SK-N-SH (cell line): ENCODE results near the gene CDK14. TPM values are rescaled to one million over a fixed set of nuclear protein-coding genes. Genes with fewer than 3 reads are reported as not detected.

Experiments
- CTCF ChIA-PET: fragments of 300-600, 350-600 bp; formaldehyde crosslinking; extraction: SDS; loops from one replicate; lab custom pipeline; 2021; lab: Yijun Ruan, JAX
- POLR2A ChIA-PET: fragments of 350-600 bp; sonication (Branson Sonifier 250); formaldehyde crosslinking; extraction: SDS; loops from one replicate; lab custom pipeline; 2020; ENCODE audit warnings: antibody characterized with exemption, inconsistent platforms; lab: Yijun Ruan, JAX
- DNase-seq: peaks from one replicate; pipeline ENCODE4 v3.0.0; 2012
- H2AFZ ChIP-seq: fragments of 200-600 bp; sonication (generic); 2 replicates; pipeline ENCODE4 v1.8.1; 2016; ENCODE audit warnings: antibody characterized with exemption, mild to moderate bottlenecking, low read depth
- H3F3A ChIP-seq: fragments of 200-600 bp; sonication (generic); replicated peaks from 2 replicates; pipeline ENCODE3; 2016; ENCODE audit warnings: antibody characterized with exemption, mild to moderate bottlenecking; ENCODE audit not compliant: insufficient read depth
- H3K27ac ChIP-seq, 2 experiments: fragments of 200-500 bp in 1 of 2; fragments of 200-600 bp in 1 of 2; sonication (Bioruptor generic) in 1 of 2; sonication (generic), shearing (Covaris generic) in 1 of 2; 2 replicates each; pipeline versions ENCODE4 v1.5.1 to v1.6.1; 2014 to 2016; ENCODE audit warnings: low read depth in 2 of 2, inconsistent platforms in 1 of 2, low read length in 1 of 2, mild to moderate bottlenecking in 1 of 2, mixed read lengths in 1 of 2
- H3K27me3 ChIP-seq: fragments of 200-600 bp; sonication (generic), shearing (Covaris generic); 2 replicates; pipeline ENCODE4 v1.6.1; 2016; ENCODE audit warnings: mixed run types; ENCODE audit not compliant: insufficient read depth
- H3K36me3 ChIP-seq, 2 experiments: fragments of 200-500 bp in 1 of 2; fragments of 200-600 bp in 1 of 2; sonication (Bioruptor generic) in 1 of 2; sonication (generic) in 1 of 2; replicated peaks in 1 of 2; 2 replicates each; pipeline versions ENCODE3 to v1.5.1; 2014 to 2016; ENCODE audit warnings: low read length in 1 of 2, mild to moderate bottlenecking in 1 of 2; ENCODE audit not compliant: insufficient read depth in 2 of 2, control insufficient read depth in 1 of 2
- H3K4me1 ChIP-seq, 2 experiments: fragments of 200-500 bp in 1 of 2; fragments of 200-600 bp in 1 of 2; sonication (Bioruptor generic) in 1 of 2; sonication (generic), shearing (Covaris generic) in 1 of 2; 2 replicates each; pipeline versions ENCODE4 v1.5.1 to v1.6.1; 2014 to 2016; ENCODE audit warnings: low read depth in 1 of 2, low read length in 1 of 2, mixed run types in 1 of 2; ENCODE audit not compliant: insufficient read depth in 2 of 2, control insufficient read depth in 1 of 2
- H3K4me2 ChIP-seq: fragments of 200-600 bp; sonication (generic), shearing (Covaris generic); 2 replicates; pipeline ENCODE4 v1.6.1; 2017; ENCODE audit warnings: mixed run types
- H3K4me3 ChIP-seq, 2 experiments: fragments of 200-500 bp in 1 of 2; fragments of 200-600 bp in 1 of 2; sonication (Bioruptor generic) in 1 of 2; sonication (generic), shearing (Covaris generic) in 1 of 2; 2 replicates each; pipeline versions ENCODE4 v1.5.1 to v1.8.1; 2014 to 2016; ENCODE audit warnings: low read depth in 2 of 2, inconsistent platforms in 1 of 2, low read length in 1 of 2, mild to moderate bottlenecking in 1 of 2, mixed read lengths in 1 of 2, moderate library complexity in 1 of 2
- H3K79me2 ChIP-seq: fragments of 200-600 bp; sonication (generic); 2 replicates; pipeline ENCODE4 v1.8.1; 2017; ENCODE audit warnings: mild to moderate bottlenecking; ENCODE audit not compliant: insufficient read depth
- H3K9ac ChIP-seq: fragments of 200-600 bp; sonication (generic); 2 replicates; pipeline ENCODE4 v1.6.1; 2017; ENCODE audit warnings: mixed run types
- H3K9me2 ChIP-seq: fragments of 200-600 bp; sonication (generic); 2 replicates; pipeline ENCODE4 v1.6.1; 2017; ENCODE audit warnings: mixed run types
- H3K9me3 ChIP-seq: fragments of 200-600 bp; sonication (generic); 2 replicates; pipeline ENCODE4 v1.6.1; 2017; ENCODE audit warnings: mixed run types, mild to moderate bottlenecking, moderate library complexity
- H4K20me1 ChIP-seq: fragments of 200-600 bp; sonication (generic); 2 replicates; pipeline ENCODE4 v1.6.1; 2017; ENCODE audit warnings: mild to moderate bottlenecking, mixed run types; ENCODE audit not compliant: insufficient read depth
- CHD2 ChIP-seq: fragments of 150-350 bp; IDR thresholded peaks from 2 replicates; pipeline ENCODE4 v1.6.1; 2018; ENCODE audit warnings: low read length; ENCODE audit not compliant: partially characterized antibody
- ELF1 ChIP-seq: IDR thresholded peaks from 2 replicates; pipeline ENCODE4 v1.4.0; 2012
- EZH2phosphoT487 ChIP-seq: fragments of 200-600 bp; sonication (generic); IDR thresholded peaks from 2 replicates; pipeline ENCODE4 v1.6.1; 2017; ENCODE audit warnings: low read depth, mixed run types, mild to moderate bottlenecking, antibody characterized with exemption, moderate library complexity, borderline replicate concordance
- FOXM1 ChIP-seq: IDR thresholded peaks from 2 replicates; pipeline ENCODE4 v1.4.0; 2012; ENCODE audit warnings: low read depth, mild to moderate bottlenecking
- GABPA ChIP-seq: IDR thresholded peaks from 2 replicates; pipeline ENCODE4 v1.4.0; 2012; ENCODE audit warnings: low read depth, mild to moderate bottlenecking
- JUND ChIP-seq: IDR thresholded peaks from 2 replicates; pipeline ENCODE4 v1.4.0; 2012
- POLR2AphosphoS5 ChIP-seq: IDR thresholded peaks from 2 replicates; pipeline ENCODE4 v1.6.1; 2012; ENCODE audit warnings: low read depth, low read length
- RAD21 ChIP-seq: IDR thresholded peaks from 2 replicates; pipeline ENCODE4 v1.6.1; 2012; ENCODE audit warnings: mild to moderate bottlenecking, low read length
- RFX5 ChIP-seq: IDR thresholded peaks from 2 replicates; pipeline ENCODE4 v1.6.1; 2012; ENCODE audit warnings: mild to moderate bottlenecking, improper control_type of control experiment, low read length
- RXRA ChIP-seq: IDR thresholded peaks from 2 replicates; pipeline ENCODE4 v1.4.0; 2012; ENCODE audit warnings: low read depth, mild to moderate bottlenecking, borderline replicate concordance
- SIN3A ChIP-seq: IDR thresholded peaks from 2 replicates; pipeline ENCODE4 v1.6.1; 2012; ENCODE audit warnings: low read depth, mild to moderate bottlenecking, low read length, moderate library complexity, borderline replicate concordance
- TEAD4 ChIP-seq: IDR thresholded peaks from 2 replicates; pipeline ENCODE4 v1.4.0; 2012; ENCODE audit warnings: mild to moderate bottlenecking, borderline replicate concordance; ENCODE audit not compliant: insufficient read depth
- YY1 ChIP-seq: IDR thresholded peaks from 2 replicates; pipeline ENCODE4 v1.4.0; 2012; ENCODE audit warnings: low read depth, mild to moderate bottlenecking
- ZBTB33 ChIP-seq: IDR thresholded peaks from 2 replicates; pipeline ENCODE4 v1.4.0; 2012; ENCODE audit warnings: low read depth, borderline replicate concordance
- WGBS: methylation state at CpG from one replicate; pipeline ENCODE4 v1.1.6; 2017; ENCODE audit warnings: low lambda C conversion rate; 5-methylcytosine and 5-hydroxymethylcytosine counted together
- polyA plus RNA-seq, 3 experiments: library from polyadenylated mRNA; depleted of rRNA; stranded (reverse); fragments of >200 nt; gene quantifications; 2 replicates each; pipeline ENCODE4 v1.2.3, GENCODE V29; 2012
- TF ChIP-seq, protein P1 (sequence below): fragments of 150-350 bp; IDR thresholded peaks from 2 replicates; pipeline ENCODE4 v1.6.1; 2016; ENCODE audit warnings: mild to moderate bottlenecking, low read depth, low read length
- TF ChIP-seq, protein P2 (sequence below): IDR thresholded peaks from 2 replicates; pipeline ENCODE4 v1.4.0; 2012; ENCODE audit warnings: low read depth
- TF ChIP-seq, protein P3 (sequence below): IDR thresholded peaks from 2 replicates; pipeline ENCODE4 v1.6.1; 2012; ENCODE audit warnings: mild to moderate bottlenecking, low read depth, low read length, moderate library complexity
- TF ChIP-seq, protein P4 (sequence below): fragments of 200-600 bp; sonication (generic); IDR thresholded peaks from 2 replicates; pipeline ENCODE4 v1.6.1; 2017; ENCODE audit warnings: antibody characterized with exemption, mild to moderate bottlenecking, moderate library complexity

The CDK14 gene
- polyA plus RNA-seq, 1 of the 3 experiments (the other 2 are of a cell fraction) = 13.9 TPM

GRCh38 chr7:91088691-91089090, 492.6 kb downstream of the CDK14 start:
- ChIA-PET POLR2A (no interaction called here), CTCF (interaction anchor here (0.6 to 0.8 kb wide), 4 partner anchors 13 to 326 kb away, joined by 3 to 4 read pairs (median 3); no protein-coding TSS in a partner anchor)
- no peaks in the 10 kb centered on the region for H3K27me3 ChIP-seq
- no peaks in the 10 kb centered on the region for H3F3A ChIP-seq
- no peak overlapping the region for H3K9ac ChIP-seq
- H3K9me2 ChIP-seq = no peaks in the 10 kb centered on the region
- no peak overlapping the region for H3K4me2 ChIP-seq
- H3K9me3 ChIP-seq = no peaks in the 10 kb centered on the region
- no peaks in the 10 kb centered on the region for H3K79me2 ChIP-seq
- TF ChIP-seq CHD2 = no peak
- TF ChIP-seq, protein P1, sequence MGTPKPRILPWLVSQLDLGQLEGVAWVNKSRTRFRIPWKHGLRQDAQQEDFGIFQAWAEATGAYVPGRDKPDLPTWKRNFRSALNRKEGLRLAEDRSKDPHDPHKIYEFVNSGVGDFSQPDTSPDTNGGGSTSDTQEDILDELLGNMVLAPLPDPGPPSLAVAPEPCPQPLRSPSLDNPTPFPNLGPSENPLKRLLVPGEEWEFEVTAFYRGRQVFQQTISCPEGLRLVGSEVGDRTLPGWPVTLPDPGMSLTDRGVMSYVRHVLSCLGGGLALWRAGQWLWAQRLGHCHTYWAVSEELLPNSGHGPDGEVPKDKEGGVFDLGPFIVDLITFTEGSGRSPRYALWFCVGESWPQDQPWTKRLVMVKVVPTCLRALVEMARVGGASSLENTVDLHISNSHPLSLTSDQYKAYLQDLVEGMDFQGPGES = no peak
- TF ChIP-seq, protein P2, sequence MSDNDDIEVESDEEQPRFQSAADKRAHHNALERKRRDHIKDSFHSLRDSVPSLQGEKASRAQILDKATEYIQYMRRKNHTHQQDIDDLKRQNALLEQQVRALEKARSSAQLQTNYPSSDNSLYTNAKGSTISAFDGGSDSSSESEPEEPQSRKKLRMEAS = no peak
- H4K20me1 ChIP-seq = no peaks in the 10 kb centered on the region
- peaks cover 10 to 16% of the 10 kb centered on the region in 2 experiments; a peak in 3 of 4 replicates for H3K4me1 ChIP-seq
- WGBS = 85% methylated on average over 1 of the region's 1 CpG
- H2AFZ ChIP-seq = no peak overlapping the region
- no peak for DNase-seq
- H3K27ac ChIP-seq = no peak overlapping the region
- peaks cover 3 to 22% of the 10 kb centered on the region in 2 experiments for H3K36me3 ChIP-seq
- no peak overlapping the region for H3K4me3 ChIP-seq

- Histone ChIP-seq H3K79me2 (no peaks in the 10 kb centered on the region), H3K27ac (peak overlapping the region in 1 of 2 experiments; percentile 8; a peak in 1 of 4 replicates), H3K4me3 (peak overlapping the region; percentile 19 to 41; a peak in 2 of 4 replicates), H3K4me2 (peak overlapping the region; percentile 25; the same call in 1 of the 2 replicates), H3K4me1 (peaks cover 6 to 8% of the 10 kb centered on the region in 2 experiments; a peak in 2 of 4 replicates), H3F3A (no peaks in the 10 kb centered on the region), H3K36me3 (peaks cover 3 to 28% of the 10 kb centered on the region in 2 experiments), H3K9me3 (no peaks in the 10 kb centered on the region), H3K9ac (no peak overlapping the region), H3K9me2 (no peaks in the 10 kb centered on the region), H3K27me3 (no peaks in the 10 kb centered on the region), H4K20me1 (no peaks in the 10 kb centered on the region), H2AFZ (no peak overlapping the region)
- POLR2A ChIA-PET = no interaction called here
- DNase-seq = peak; percentile 34
- 4% methylated on average over 5 of the region's 5 CpGs for WGBS
- CTCF ChIA-PET = interaction anchor here (0.6 to 3.2 kb wide), 55 partner anchors 10 to 791 kb away, joined by 3 to 22 read pairs (median 4); partner anchors contain the start of genes FZD1 and MTERF1
- no peak for TF ChIP-seq CHD2
- TF ChIP-seq SIN3A = no peak
- no peak for TF ChIP-seq TEAD4
- no peak for TF ChIP-seq ELF1
- TF ChIP-seq RAD21 = peak; percentile 90
- TF ChIP-seq, protein P3, sequence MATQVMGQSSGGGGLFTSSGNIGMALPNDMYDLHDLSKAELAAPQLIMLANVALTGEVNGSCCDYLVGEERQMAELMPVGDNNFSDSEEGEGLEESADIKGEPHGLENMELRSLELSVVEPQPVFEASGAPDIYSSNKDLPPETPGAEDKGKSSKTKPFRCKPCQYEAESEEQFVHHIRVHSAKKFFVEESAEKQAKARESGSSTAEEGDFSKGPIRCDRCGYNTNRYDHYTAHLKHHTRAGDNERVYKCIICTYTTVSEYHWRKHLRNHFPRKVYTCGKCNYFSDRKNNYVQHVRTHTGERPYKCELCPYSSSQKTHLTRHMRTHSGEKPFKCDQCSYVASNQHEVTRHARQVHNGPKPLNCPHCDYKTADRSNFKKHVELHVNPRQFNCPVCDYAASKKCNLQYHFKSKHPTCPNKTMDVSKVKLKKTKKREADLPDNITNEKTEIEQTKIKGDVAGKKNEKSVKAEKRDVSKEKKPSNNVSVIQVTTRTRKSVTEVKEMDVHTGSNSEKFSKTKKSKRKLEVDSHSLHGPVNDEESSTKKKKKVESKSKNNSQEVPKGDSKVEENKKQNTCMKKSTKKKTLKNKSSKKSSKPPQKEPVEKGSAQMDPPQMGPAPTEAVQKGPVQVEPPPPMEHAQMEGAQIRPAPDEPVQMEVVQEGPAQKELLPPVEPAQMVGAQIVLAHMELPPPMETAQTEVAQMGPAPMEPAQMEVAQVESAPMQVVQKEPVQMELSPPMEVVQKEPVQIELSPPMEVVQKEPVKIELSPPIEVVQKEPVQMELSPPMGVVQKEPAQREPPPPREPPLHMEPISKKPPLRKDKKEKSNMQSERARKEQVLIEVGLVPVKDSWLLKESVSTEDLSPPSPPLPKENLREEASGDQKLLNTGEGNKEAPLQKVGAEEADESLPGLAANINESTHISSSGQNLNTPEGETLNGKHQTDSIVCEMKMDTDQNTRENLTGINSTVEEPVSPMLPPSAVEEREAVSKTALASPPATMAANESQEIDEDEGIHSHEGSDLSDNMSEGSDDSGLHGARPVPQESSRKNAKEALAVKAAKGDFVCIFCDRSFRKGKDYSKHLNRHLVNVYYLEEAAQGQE = no peak
- no peak for TF ChIP-seq RFX5
- TF ChIP-seq RXRA = no peak
- TF ChIP-seq GABPA = no peak
- TF ChIP-seq EZH2phosphoT487 = no peak
- TF ChIP-seq YY1 = no peak
- TF ChIP-seq POLR2AphosphoS5 = no peak
- no peak for TF ChIP-seq ZBTB33
- TF ChIP-seq, protein P4, sequence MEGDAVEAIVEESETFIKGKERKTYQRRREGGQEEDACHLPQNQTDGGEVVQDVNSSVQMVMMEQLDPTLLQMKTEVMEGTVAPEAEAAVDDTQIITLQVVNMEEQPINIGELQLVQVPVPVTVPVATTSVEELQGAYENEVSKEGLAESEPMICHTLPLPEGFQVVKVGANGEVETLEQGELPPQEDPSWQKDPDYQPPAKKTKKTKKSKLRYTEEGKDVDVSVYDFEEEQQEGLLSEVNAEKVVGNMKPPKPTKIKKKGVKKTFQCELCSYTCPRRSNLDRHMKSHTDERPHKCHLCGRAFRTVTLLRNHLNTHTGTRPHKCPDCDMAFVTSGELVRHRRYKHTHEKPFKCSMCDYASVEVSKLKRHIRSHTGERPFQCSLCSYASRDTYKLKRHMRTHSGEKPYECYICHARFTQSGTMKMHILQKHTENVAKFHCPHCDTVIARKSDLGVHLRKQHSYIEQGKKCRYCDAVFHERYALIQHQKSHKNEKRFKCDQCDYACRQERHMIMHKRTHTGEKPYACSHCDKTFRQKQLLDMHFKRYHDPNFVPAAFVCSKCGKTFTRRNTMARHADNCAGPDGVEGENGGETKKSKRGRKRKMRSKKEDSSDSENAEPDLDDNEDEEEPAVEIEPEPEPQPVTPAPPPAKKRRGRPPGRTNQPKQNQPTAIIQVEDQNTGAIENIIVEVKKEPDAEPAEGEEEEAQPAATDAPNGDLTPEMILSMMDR = peak; percentile 100
- no peak for TF ChIP-seq JUND
- TF ChIP-seq FOXM1 = no peak
These were observed 493.4 kb downstream of the CDK14 start for GRCh38 chr7:91089382-91089963.
